ENCODE measurements around the gene SCFD2. TPM values are rescaled to one million over a fixed set of nuclear protein-coding genes. Genes with fewer than 3 reads are reported as not detected.
A peak's percentile ranks its signal among the peaks of the same experiment; 100 is the strongest.
"Not testable (repeated sequence)": the region's sequence is repeated elsewhere in the genome, so short reads cannot be mapped to it uniquely, and the experiment has no call there.

The SCFD2 gene
- total and polyA plus RNA-seq, 9 donors, result 5.1 to 42.1 (median 13.5) TPM

DNA sequence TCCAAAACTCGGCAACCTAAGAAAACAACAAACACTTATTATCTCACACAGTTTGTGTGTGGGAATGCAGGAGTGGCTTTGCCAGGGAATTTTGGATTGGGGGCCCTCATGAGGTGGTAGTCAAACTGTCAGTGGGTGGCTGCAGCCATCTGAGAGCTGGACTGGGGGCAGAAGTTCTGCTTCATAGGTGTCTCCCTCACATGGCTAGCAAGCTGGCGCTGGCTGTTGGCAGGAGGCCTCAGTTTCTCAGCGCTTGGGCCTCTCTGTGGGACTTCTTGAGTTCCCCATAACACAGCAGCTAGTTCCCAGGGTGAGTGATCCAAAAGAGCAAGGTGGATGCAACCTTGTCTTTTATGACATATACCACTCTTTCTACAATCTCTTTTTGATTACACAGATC lies 529.7 kb downstream of the SCFD2 start:
- Histone ChIP-seq H3K4me3 (no peak overlapping the region), H3K27me3 (no peaks in the 10 kb centered on the region), H3K27ac (no peak overlapping the region), H3K4me1 (ENCODE audit: insufficient read depth) (peaks cover 7% of the 10 kb centered on the region), H3K36me3 (no peaks in the 10 kb centered on the region), H3K9me3 (no peaks in the 10 kb centered on the region)
- intact Hi-C loops (cut with DNase I), result no loop called here
- WGBS, 3 donors, result 60 to 81% (median 74%) methylated on average over 3 of the region's 3 CpGs
- TF ChIP-seq POLR2A (IDR thresholded peaks at IDR 0.05), result no peak
- TF ChIP-seq EP300 (IDR thresholded peaks at IDR 0.05), result no peak
- TF ChIP-seq, protein P1, sequence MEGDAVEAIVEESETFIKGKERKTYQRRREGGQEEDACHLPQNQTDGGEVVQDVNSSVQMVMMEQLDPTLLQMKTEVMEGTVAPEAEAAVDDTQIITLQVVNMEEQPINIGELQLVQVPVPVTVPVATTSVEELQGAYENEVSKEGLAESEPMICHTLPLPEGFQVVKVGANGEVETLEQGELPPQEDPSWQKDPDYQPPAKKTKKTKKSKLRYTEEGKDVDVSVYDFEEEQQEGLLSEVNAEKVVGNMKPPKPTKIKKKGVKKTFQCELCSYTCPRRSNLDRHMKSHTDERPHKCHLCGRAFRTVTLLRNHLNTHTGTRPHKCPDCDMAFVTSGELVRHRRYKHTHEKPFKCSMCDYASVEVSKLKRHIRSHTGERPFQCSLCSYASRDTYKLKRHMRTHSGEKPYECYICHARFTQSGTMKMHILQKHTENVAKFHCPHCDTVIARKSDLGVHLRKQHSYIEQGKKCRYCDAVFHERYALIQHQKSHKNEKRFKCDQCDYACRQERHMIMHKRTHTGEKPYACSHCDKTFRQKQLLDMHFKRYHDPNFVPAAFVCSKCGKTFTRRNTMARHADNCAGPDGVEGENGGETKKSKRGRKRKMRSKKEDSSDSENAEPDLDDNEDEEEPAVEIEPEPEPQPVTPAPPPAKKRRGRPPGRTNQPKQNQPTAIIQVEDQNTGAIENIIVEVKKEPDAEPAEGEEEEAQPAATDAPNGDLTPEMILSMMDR (IDR thresholded peaks at IDR 0.05), result no peak
- no peak for DNase-seq

DNA sequence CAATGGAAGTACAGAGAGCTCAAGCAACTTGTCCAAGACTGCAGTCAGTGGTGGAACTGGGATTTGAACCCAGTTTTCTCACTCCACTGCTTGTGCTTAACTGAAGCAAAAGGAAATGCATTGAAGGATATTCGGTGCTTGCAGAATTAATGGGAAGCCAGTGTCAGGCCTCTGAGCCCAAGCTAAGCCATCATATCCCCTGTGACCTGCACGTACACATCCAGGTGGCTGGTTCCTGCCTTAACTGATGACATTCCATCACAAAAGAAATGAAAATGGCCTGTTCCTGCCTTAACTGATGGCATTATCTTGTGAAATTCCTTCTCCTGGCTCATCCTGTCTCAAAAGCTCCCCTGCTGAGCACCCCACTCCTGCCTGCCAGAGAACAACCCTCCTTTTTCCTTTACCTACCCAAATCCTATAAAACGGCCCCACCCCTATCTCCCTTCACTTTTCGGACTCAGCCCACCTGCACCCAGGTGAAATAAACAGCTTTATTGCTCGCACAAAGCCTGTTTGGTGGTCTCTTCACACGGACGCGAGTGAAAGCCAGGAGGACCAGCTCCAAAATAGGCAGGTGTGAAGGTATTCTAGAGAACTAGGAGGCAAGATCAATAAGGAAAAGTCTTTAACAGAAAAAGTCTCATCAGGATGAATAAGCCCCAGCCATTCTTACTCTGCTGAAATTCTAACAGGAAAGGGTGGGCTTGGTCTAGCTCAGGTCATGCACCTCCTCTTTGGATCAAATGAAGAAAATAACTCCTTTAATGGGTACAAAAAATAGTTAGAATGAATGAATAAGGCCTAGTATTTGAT lies 531.0 kb downstream of the SCFD2 start:
- intact Hi-C loops (cut with DNase I); H3K27me3 ChIP-seq; H3K9me3 ChIP-seq; H3K36me3 ChIP-seq; DNase-seq; H3K4me1 ChIP-seq (ENCODE audit: insufficient read depth); H3K27ac ChIP-seq; H3K4me3 ChIP-seq: not testable (repeated sequence)
- 95% methylated on average over 8 of the region's 8 CpGs for WGBS, 3 donors

DNA sequence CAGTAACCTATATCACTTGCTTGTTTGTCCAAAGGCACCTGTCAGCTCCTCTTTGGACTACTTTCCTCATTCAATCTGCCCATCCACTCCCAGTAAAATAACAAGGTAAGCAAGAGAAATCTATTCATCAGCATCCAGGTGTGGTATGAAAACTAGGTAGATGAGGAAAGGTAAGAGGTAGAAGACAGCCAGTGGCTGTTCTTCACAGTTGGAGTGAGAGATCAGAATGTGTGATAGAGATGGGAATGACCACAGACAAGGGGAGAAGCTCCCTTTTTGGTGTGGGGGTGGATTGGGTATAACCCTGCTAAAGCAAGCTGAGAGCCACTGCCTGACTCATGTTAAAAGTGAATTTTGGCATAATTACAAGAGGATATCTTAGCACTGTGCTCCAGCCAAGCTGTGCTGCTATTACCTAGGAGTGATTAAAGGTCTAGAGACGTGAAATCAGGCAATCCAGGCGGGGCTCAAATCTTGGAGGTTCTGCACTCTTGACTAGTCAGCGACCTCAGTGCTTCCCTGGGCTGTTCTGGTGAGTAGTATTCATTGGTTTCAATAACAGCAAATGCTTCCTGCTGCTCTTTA lies 531.8 kb downstream of the SCFD2 start:
- 49 to 65% (median 58%) methylated on average over 3 of the region's 3 CpGs for WGBS, 3 donors
- no peaks in the 10 kb centered on the region for H3K9me3 ChIP-seq
- TF ChIP-seq POLR2A (IDR thresholded peaks at IDR 0.05) (no peak), EP300 (IDR thresholded peaks at IDR 0.05) (no peak)
- TF ChIP-seq, protein P1 (IDR thresholded peaks at IDR 0.05), result no peak
- intact Hi-C loops (cut with DNase I), result no loop called here
- no peak overlapping the region for H3K27ac ChIP-seq
- no peak for DNase-seq
- H3K4me1 ChIP-seq (ENCODE audit: insufficient read depth), result peaks cover 7% of the 10 kb centered on the region
- no peaks in the 10 kb centered on the region for H3K36me3 ChIP-seq
- H3K4me3 ChIP-seq, result no peak overlapping the region
- no peaks in the 10 kb centered on the region for H3K27me3 ChIP-seq

DNA sequence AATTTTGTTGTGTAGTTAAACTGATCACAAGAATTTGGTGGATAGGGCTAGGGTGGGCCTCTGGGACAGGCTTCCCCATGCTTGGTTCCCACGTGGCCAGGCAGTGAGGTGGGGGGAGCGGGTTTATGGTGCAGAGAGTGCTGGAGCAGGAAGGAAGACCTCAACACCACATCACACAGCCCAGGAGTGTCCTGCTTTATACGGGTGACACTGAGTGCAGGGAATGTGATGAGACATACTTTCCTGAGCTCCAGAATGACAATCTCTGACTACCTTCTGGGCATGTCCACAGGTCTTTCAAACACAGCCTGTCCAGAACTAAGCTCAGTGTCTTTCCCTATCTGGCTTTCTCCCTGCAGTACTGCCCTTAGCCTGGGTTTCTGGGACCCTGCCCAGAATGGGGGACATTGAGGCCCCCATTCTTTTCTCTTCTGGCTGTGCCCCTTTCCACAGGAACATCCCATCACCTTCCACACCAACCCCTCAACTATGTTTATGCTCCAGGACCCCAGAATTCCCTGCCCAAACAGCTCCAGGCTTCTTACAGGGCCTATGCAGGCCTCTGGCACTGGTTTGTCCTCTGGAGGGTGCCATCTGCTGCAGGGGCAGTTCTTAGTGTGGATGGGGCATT lies 540.3 kb downstream of the SCFD2 start:
- no peak overlapping the region for H3K27ac ChIP-seq
- 34 to 52% (median 51%) methylated on average over 3 of the region's 3 CpGs for WGBS, 3 donors
- no peaks in the 10 kb centered on the region for H3K27me3 ChIP-seq
- no peak overlapping the region for H3K4me3 ChIP-seq
- peaks cover 19% of the 10 kb centered on the region for H3K4me1 ChIP-seq (ENCODE audit: insufficient read depth)
- TF ChIP-seq EP300 (IDR thresholded peaks at IDR 0.05), result no peak
- no peak for TF ChIP-seq POLR2A (IDR thresholded peaks at IDR 0.05)
- TF ChIP-seq, protein P1 (IDR thresholded peaks at IDR 0.05), result no peak
- H3K36me3 ChIP-seq, result no peaks in the 10 kb centered on the region
- H3K9me3 ChIP-seq, result no peaks in the 10 kb centered on the region
- peak in 1 of 5 donors; percentile 21 for DNase-seq
- intact Hi-C loops (cut with DNase I), result no loop called here

All from ovary (tissue), 9 donors.